HG03095 (cell line): ENCODE results near the gene CLTB.
"Not testable (repeated sequence)": the region's sequence is repeated elsewhere in the genome, so short reads cannot be mapped to it uniquely, and the experiment has no call there.

Source experiments
- ATAC-seq: cut with Tn5 transposase; IDR thresholded peaks from one replicate; pipeline ENCODE4 v1.9.1; 2021; ENCODE audit warnings: moderate library complexity; ENCODE audit not compliant: unreplicated experiment

The CLTB gene

GRCh38 chr5:176415952-176416924 is at the start of gene CLTB:
Gene CLTB (minus strand): TSS chr5:176416539. CDS start chr5:176416363, 176 bp downstream.
- ATAC-seq: peak; percentile 91

GRCh38 chr5:176463113-176463764 is 46.9 kb upstream of the CLTB start:
- ATAC-seq: no peak

- no peak for ATAC-seq
These were observed 45.0 kb upstream of the CLTB start for GRCh38 chr5:176461349-176461748.

GRCh38 chr5:176458904-176459561 is 42.7 kb upstream of the CLTB start:
- no peak for ATAC-seq

- no peak for ATAC-seq
These were observed 38.5 kb upstream of the CLTB start for GRCh38 chr5:176454724-176455394.

- ATAC-seq: no peak
These were observed 33.7 kb upstream of the CLTB start for GRCh38 chr5:176450077-176450476.

- peak; percentile 91 for ATAC-seq
These were observed 31.8 kb upstream of the CLTB start, which contains the start of gene FAF2 for GRCh38 chr5:176447978-176448608. Gene FAF2 (plus strand): TSS chr5:176448385. CDS start chr5:176448408, 23 bp downstream.

GRCh38 chr5:176447591-176447977 is 31.2 kb upstream of the CLTB start:
- peak; percentile 30 for ATAC-seq

GRCh38 chr5:176446884-176447590 is 30.7 kb upstream of the CLTB start:
- no peak for ATAC-seq

GRCh38 chr5:176446028-176446665 is 29.8 kb upstream of the CLTB start:
- no peak for ATAC-seq

GRCh38 chr5:176444742-176445141 is 28.4 kb upstream of the CLTB start:
- ATAC-seq: no peak

- not testable (repeated sequence) for ATAC-seq
These were observed 26.6 kb upstream of the CLTB start for GRCh38 chr5:176442911-176443310.

GRCh38 chr5:176441921-176442323 is 25.6 kb upstream of the CLTB start:
- no peak for ATAC-seq

- ATAC-seq: no peak
These were observed 24.8 kb upstream of the CLTB start for GRCh38 chr5:176440927-176441706.

GRCh38 chr5:176438959-176439757 is 22.8 kb upstream of the CLTB start:
- ATAC-seq: no peak

GRCh38 chr5:176436656-176437055 is 20.3 kb upstream of the CLTB start:
- no peak for ATAC-seq

- ATAC-seq: no peak
These were observed 16.4 kb upstream of the CLTB start for GRCh38 chr5:176432707-176433106.

- no peak for ATAC-seq
These were observed 13.6 kb upstream of the CLTB start for GRCh38 chr5:176429972-176430371.
